MM.1S (cell line): ENCODE data around the gene RERE.

Experiments used
- DNase-seq: peaks from one replicate; pipeline ENCODE4 v3.0.0-alpha.2; 2015
- H2AFZ ChIP-seq: fragments of 300-600 bp; sonication (generic); 2 replicates; pipeline ENCODE4 v1.6.0; 2016; ENCODE audit warnings: antibody characterized with exemption, low read length
- H3F3A ChIP-seq: fragments of 300-600 bp; sonication (generic); 2 replicates; pipeline ENCODE4 v1.6.1; 2016; ENCODE audit warnings: mild to moderate bottlenecking, antibody characterized with exemption, low read length, moderate library complexity, mixed read lengths; ENCODE audit not compliant: insufficient read depth
- H3K27ac ChIP-seq: fragments of 300-600 bp; sonication (generic); 2 replicates; pipeline ENCODE4 v1.5.1; 2016; ENCODE audit warnings: mild to moderate bottlenecking, low read length
- H3K27me3 ChIP-seq: fragments of 300-600 bp; sonication (generic); replicated peaks from 2 replicates; pipeline ENCODE4 v1.6.0; 2016; ENCODE audit warnings: low read length; ENCODE audit not compliant: insufficient read depth
- H3K36me3 ChIP-seq: fragments of 300-600 bp; sonication (generic); replicated peaks from 2 replicates; pipeline ENCODE4 v1.6.1; 2016; ENCODE audit warnings: mild to moderate bottlenecking, low read length, mixed read lengths; ENCODE audit not compliant: insufficient read depth
- H3K4me1 ChIP-seq: fragments of 300-600 bp; sonication (generic); 2 replicates; pipeline ENCODE4 v1.6.1; 2016; ENCODE audit warnings: low read length, mixed read lengths
- H3K4me2 ChIP-seq: fragments of 300-600 bp; sonication (generic); 2 replicates; pipeline ENCODE4 v1.6.0; 2016; ENCODE audit warnings: low read depth, low read length
- H3K4me3 ChIP-seq: fragments of 300-600 bp; sonication (generic); 2 replicates; pipeline ENCODE4 v1.5.1; 2016; ENCODE audit warnings: low read length, mixed read lengths
- H3K79me2 ChIP-seq: fragments of 300-600 bp; sonication (generic); 2 replicates; pipeline ENCODE4 v1.6.1; 2016; ENCODE audit warnings: mixed run types, low read length, mixed read lengths
- H3K9ac ChIP-seq: fragments of 300-600 bp; sonication (generic); 2 replicates; pipeline ENCODE4 v1.6.1; 2016; ENCODE audit warnings: low read length, mixed read lengths
- H3K9me2 ChIP-seq: fragments of 300-600 bp; sonication (generic); replicated peaks from 2 replicates; pipeline ENCODE4 v1.6.1; 2016; ENCODE audit warnings: mild to moderate bottlenecking, low read length, mixed read lengths; ENCODE audit not compliant: insufficient read depth
- H3K9me3 ChIP-seq: fragments of 300-600 bp; sonication (generic); replicated peaks from 2 replicates; pipeline ENCODE4 v1.6.1; 2016; ENCODE audit warnings: mild to moderate bottlenecking, low read length, mixed read lengths; ENCODE audit not compliant: insufficient read depth
- H4K20me1 ChIP-seq: fragments of 300-600 bp; sonication (generic); 2 replicates; pipeline ENCODE4 v1.6.1; 2016; ENCODE audit warnings: mild to moderate bottlenecking, low read length, moderate library complexity, mixed read lengths; ENCODE audit not compliant: insufficient read depth
- CTCF ChIP-seq: fragments of 300-600 bp; sonication (generic); IDR thresholded peaks from 2 replicates; pipeline ENCODE4 v1.5.1; 2016; ENCODE audit warnings: antibody characterized with exemption, low read length, mixed read lengths
- EZH2 ChIP-seq: fragments of 300-600 bp; sonication (generic); optimal IDR thresholded peaks from 2 replicates; pipeline ENCODE3; 2017; ENCODE audit warnings: low read depth, mild to moderate bottlenecking, antibody characterized with exemption, low read length, mixed read lengths
- EZH2phosphoT487 ChIP-seq: fragments of 300-600 bp; sonication (generic); IDR thresholded peaks from 2 replicates; pipeline ENCODE4 v1.6.1; 2018; ENCODE audit warnings: antibody characterized with exemption, low read length

RERE gene

DNA sequence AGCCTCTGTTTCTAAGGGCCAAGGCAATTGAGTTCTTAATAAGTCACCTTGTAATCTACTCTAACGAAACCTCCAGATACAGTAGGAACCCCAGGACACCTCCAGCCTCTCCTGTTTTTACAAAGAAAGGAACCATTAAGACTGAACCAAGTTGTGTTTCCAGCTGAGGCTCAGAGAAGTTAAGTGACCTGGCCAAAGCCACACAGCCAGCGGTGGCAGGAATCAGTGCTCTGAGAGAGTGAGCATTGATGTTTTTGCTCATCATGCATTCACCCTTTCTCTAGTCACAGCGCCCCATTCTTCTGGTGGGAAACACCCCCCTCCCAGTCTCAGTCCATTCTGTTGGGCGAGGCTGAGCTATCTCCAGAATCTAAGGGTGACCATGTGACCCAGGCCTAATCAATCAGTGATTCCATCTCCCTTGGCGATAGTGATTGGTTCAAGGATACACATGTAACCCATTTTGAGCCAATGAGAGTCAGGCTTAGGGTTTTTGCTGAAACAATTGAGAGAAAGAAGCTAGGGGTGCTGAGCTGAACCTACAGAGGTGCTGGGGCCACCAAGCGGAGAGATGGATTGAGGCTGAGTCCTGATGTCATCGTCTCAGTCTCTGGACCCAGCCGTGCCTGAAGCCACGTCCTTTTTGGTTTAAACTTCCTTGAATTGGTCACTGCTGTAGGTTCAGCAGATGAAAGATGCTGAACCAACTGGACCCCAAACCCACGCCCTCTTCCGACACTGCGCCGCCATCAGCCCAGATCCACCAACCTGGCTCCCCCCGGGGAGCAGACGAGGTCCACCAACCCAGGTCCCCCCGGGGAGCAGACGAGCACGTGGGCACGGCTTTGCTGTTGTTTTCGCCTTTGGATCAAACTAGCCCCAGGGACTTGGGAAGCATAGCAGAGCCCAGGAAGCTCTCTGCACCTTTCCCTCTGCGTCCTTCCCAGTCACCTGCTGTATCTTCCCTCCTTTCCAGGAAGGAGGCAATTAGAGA lies 28.0 kb upstream of the RERE start:
- Histone ChIP-seq H3F3A (peaks cover 7% of the 10 kb centered on the region), H3K4me1 (peaks cover 13% of the 10 kb centered on the region), H3K4me3 (no peak overlapping the region), H2AFZ (no peak overlapping the region), H3K27me3 (no peaks in the 10 kb centered on the region; the same call in 1 of the 2 replicates), H3K9me2 (no peaks in the 10 kb centered on the region), H3K4me2 (no peak overlapping the region), H3K36me3 (no peaks in the 10 kb centered on the region), H3K79me2 (no peaks in the 10 kb centered on the region), H3K27ac (no peak overlapping the region), H4K20me1 (no peaks in the 10 kb centered on the region), H3K9ac (no peak overlapping the region), H3K9me3 (no peaks in the 10 kb centered on the region)
- no peak for DNase-seq
- TF ChIP-seq EZH2: no peak
- no peak for TF ChIP-seq EZH2phosphoT487
- TF ChIP-seq CTCF: no peak

- DNase-seq: no peak
- H3K4me3 ChIP-seq: no peak overlapping the region
- no peak overlapping the region for H3K27ac ChIP-seq
- H3K9me2 ChIP-seq: no peaks in the 10 kb centered on the region
- H3K4me2 ChIP-seq: no peak overlapping the region
- H3K27me3 ChIP-seq: no peaks in the 10 kb centered on the region; the same call in 1 of the 2 replicates
- no peak for TF ChIP-seq EZH2
- no peak for TF ChIP-seq CTCF
- TF ChIP-seq EZH2phosphoT487: no peak
- H3K4me1 ChIP-seq: peaks cover 13% of the 10 kb centered on the region
- no peaks in the 10 kb centered on the region for H3K9me3 ChIP-seq
- no peaks in the 10 kb centered on the region for H3K36me3 ChIP-seq
- no peaks in the 10 kb centered on the region for H4K20me1 ChIP-seq
- no peak overlapping the region for H2AFZ ChIP-seq
- peaks cover 7% of the 10 kb centered on the region for H3F3A ChIP-seq
- H3K9ac ChIP-seq: no peak overlapping the region
- no peaks in the 10 kb centered on the region for H3K79me2 ChIP-seq
Measured at GRCh38 chr1:8844501-8845006, 27.1 kb upstream of the RERE start.

GRCh38 chr1:8841395-8841794 lies 24.0 kb upstream of the RERE start:
- DNase-seq: no peak
- TF ChIP-seq EZH2phosphoT487 (no peak), CTCF (no peak), EZH2 (no peak)
- H3F3A ChIP-seq: no peaks in the 10 kb centered on the region
- H4K20me1 ChIP-seq: no peaks in the 10 kb centered on the region
- H3K4me1 ChIP-seq: no peaks in the 10 kb centered on the region
- H3K9ac ChIP-seq: no peak overlapping the region
- H3K4me3 ChIP-seq: no peak overlapping the region
- H3K4me2 ChIP-seq: no peak overlapping the region
- H3K9me3 ChIP-seq: no peaks in the 10 kb centered on the region
- H3K27ac ChIP-seq: no peak overlapping the region
- H3K79me2 ChIP-seq: no peaks in the 10 kb centered on the region
- no peaks in the 10 kb centered on the region for H3K36me3 ChIP-seq
- no peaks in the 10 kb centered on the region for H3K9me2 ChIP-seq
- H3K27me3 ChIP-seq: no peaks in the 10 kb centered on the region; the same call in 1 of the 2 replicates
- H2AFZ ChIP-seq: no peak overlapping the region
